ENCODE data around the gene SLC31A2.

GRCh38 chr9:113156880-113157279, 6.1 kb downstream of the SLC31A2 start:
- TF ChIP-seq CTCF (IDR thresholded peaks at IDR 0.05; ENCODE audit: insufficient read depth, low read depth, low read length) (no peak), EZH2 (IDR thresholded peaks at IDR 0.05; ENCODE audit: insufficient read depth, low read length) (no peak)

Measured in astrocyte (in vitro differentiated cells and primary cell).